Breast epithelium (tissue), 3 donors: Measurements from ENCODE around the gene ZIC5.

Source experiments
- CTCF ChIP-seq, 3 donors: fragments of 450-650 bp; IDR thresholded peaks; one replicate each; pipeline ENCODE4 v1.5.1; 2016 to 2017; ENCODE audit warnings: antibody characterized with exemption in 3 of 3, mild to moderate bottlenecking in 3 of 3, moderate library complexity in 3 of 3
- POLR2A ChIP-seq: fragments of 450-650 bp; IDR thresholded peaks from one replicate; pipeline ENCODE4 v1.6.1; 2016; ENCODE audit warnings: antibody characterized with exemption, mild to moderate bottlenecking, moderate library complexity
- POLR2AphosphoS5 ChIP-seq, 3 donors: sonication (generic); formaldehyde crosslinking; IDR thresholded peaks; one replicate each; pipeline ENCODE4 v1.6.1; 2017; ENCODE audit warnings: antibody characterized with exemption in 3 of 3

DNA sequence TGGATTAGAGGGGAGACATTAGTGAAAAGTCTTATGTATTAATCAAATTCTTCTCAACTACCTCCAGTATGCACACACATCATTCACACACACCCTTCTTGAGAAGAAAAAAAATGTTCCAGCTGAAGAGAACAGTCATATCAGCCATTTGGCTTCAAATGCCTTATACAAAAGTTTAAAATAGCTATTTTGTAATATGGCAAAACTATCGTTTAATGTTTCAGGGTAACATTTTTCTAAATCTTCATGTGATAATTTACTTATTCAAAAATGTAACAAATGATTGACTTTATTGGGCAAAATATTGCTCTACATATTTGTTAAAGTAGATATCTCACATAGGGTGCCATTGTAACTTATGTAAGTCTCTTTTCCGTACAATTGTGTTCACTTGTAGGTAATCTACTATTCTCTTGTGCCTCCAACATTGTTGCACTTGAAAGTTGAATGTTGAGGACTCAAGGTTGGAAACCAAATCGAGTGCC lies 23.6 kb upstream of the ZIC5 start:
- TF ChIP-seq CTCF (IDR thresholded peaks at IDR 0.05) (no peak), POLR2A (no peak), POLR2AphosphoS5 (IDR thresholded peaks at IDR 0.05) (no peak)
